A673 (cell line): ENCODE data around the gene PROC. TPM values are rescaled to one million over a fixed set of nuclear protein-coding genes. Genes with fewer than 3 reads are reported as not detected.

Source experiments
- BruUV-seq: library from RNA; stranded (reverse); fragments of 400-500 nt; replicated peaks from 2 replicates; lab custom pipeline; 2021; lab: Mats Ljungman, UMichigan
- CTCF ChIA-PET: fragments of 300-600 bp; sonication (Branson Sonifier 250); formaldehyde crosslinking; loops from one replicate; lab custom pipeline; 2022; ENCODE audit warnings: antibody characterized with exemption; lab: Charles Lee
- POLR2A ChIA-PET: fragments of 300-600 bp; sonication (Branson Sonifier 250); formaldehyde crosslinking; loops from one replicate; lab custom pipeline; 2022; ENCODE audit warnings: antibody characterized with exemption; ENCODE audit not compliant: low non-redundant PET; lab: Charles Lee
- DNase-seq: peaks from one replicate; pipeline ENCODE4 v3.0.0-alpha.2; 2015; ENCODE audit warnings: low spot score
- H3K27ac ChIP-seq: fragments of 200-600 bp; sonication (generic); 2 replicates; pipeline ENCODE4 v1.5.1; 2016; ENCODE audit warnings: mixed run types, low read depth, mild to moderate bottlenecking, mixed read lengths, antibody characterized with exemption, low read length; ENCODE audit not compliant: poor library complexity, severe bottlenecking
- H3K27me3 ChIP-seq: fragments of 200-600 bp; sonication (generic); replicated peaks from 2 replicates; pipeline ENCODE4 v1.6.1; 2017; ENCODE audit warnings: mixed run types, low read depth, mild to moderate bottlenecking, mixed read lengths, antibody characterized with exemption, low read length; ENCODE audit not compliant: insufficient read depth, poor library complexity
- H3K36me3 ChIP-seq: fragments of 200-600 bp; sonication (generic); 2 replicates; pipeline ENCODE4 v1.6.1; 2016; ENCODE audit warnings: mixed run types, mild to moderate bottlenecking, mixed read lengths, antibody characterized with exemption, low read length; ENCODE audit not compliant: insufficient read depth, poor library complexity, severe bottlenecking
- H3K4me1 ChIP-seq: fragments of 200-600 bp; sonication (generic); 2 replicates; pipeline ENCODE4 v1.6.1; 2017; ENCODE audit warnings: mixed run types, mild to moderate bottlenecking, mixed read lengths, antibody characterized with exemption, low read length; ENCODE audit not compliant: insufficient read depth, poor library complexity, severe bottlenecking
- H3K4me3 ChIP-seq: fragments of 200-600 bp; sonication (generic); 2 replicates; pipeline ENCODE4 v1.5.1; 2016; ENCODE audit warnings: low read depth, mixed run types, mild to moderate bottlenecking, mixed read lengths, low read length; ENCODE audit not compliant: poor library complexity, severe bottlenecking
- H3K9me3 ChIP-seq: fragments of 200-600 bp; sonication (generic); 2 replicates; pipeline ENCODE4 v1.6.1; 2016; ENCODE audit warnings: mixed run types, low read depth, mild to moderate bottlenecking, mixed read lengths, antibody characterized with exemption, low read length; ENCODE audit not compliant: poor library complexity, severe bottlenecking
- EZH2 ChIP-seq: fragments of 200-600 bp; sonication (generic); IDR thresholded peaks from 2 replicates; pipeline ENCODE4 v1.6.1; 2017; ENCODE audit warnings: borderline replicate concordance, low read depth, mild to moderate bottlenecking, mixed read lengths, antibody characterized with exemption, low read length; ENCODE audit not compliant: poor library complexity, severe bottlenecking
- intact Hi-C: fragments of 100-400 bp; cut with micrococcal nuclease; formaldehyde crosslinking; loops from one replicate; pipeline ENCODE4 v1.10.0; 2022; ENCODE audit not compliant: unreplicated experiment
- total RNA-seq: library from RNA; stranded (reverse); gene quantifications from 2 replicates; pipeline ENCODE4 v1.2.3, GENCODE V29; 2021
- TF ChIP-seq, protein P1 (sequence below): fragments of 300-800, 200-600 bp; sonication (generic); conservative IDR thresholded peaks from 2 replicates; pipeline ENCODE4 v1.5.1; 2017; ENCODE audit warnings: low read depth, mild to moderate bottlenecking, antibody characterized with exemption, low read length, moderate library complexity, mixed read lengths

PROC gene
- total RNA-seq, 1 experiment from 2014 or later, result not detected

DNA sequence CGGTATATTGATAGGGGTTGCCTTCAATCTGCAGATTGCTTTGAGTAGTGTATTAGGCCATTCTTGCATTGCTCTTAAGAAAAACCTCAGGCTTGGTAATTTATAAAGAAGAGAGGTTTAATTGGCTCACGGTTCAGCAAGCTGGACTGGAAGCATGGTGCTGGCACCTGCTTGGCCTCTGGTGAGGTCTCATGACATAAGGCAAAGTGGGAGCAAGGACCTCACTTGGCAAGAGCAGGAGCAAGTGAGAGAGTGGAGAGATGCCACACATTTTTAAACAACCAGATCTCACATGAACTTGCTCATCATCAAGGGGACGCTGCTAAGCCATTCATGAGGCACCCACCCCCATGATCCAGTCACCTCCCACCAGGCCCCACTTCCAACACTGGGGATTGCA lies 35.4 kb upstream of the PROC start:
- H3K4me1 ChIP-seq, result peaks cover 10% of the 10 kb centered on the region
- TF ChIP-seq, protein P1, sequence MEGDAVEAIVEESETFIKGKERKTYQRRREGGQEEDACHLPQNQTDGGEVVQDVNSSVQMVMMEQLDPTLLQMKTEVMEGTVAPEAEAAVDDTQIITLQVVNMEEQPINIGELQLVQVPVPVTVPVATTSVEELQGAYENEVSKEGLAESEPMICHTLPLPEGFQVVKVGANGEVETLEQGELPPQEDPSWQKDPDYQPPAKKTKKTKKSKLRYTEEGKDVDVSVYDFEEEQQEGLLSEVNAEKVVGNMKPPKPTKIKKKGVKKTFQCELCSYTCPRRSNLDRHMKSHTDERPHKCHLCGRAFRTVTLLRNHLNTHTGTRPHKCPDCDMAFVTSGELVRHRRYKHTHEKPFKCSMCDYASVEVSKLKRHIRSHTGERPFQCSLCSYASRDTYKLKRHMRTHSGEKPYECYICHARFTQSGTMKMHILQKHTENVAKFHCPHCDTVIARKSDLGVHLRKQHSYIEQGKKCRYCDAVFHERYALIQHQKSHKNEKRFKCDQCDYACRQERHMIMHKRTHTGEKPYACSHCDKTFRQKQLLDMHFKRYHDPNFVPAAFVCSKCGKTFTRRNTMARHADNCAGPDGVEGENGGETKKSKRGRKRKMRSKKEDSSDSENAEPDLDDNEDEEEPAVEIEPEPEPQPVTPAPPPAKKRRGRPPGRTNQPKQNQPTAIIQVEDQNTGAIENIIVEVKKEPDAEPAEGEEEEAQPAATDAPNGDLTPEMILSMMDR, result no peak
- no peak for TF ChIP-seq EZH2
- no TSS peak for BruUV-seq
- no peaks in the 10 kb centered on the region for H3K9me3 ChIP-seq
- no peak for DNase-seq
- intact Hi-C loops, result no loop called here
- ChIA-PET POLR2A (no interaction called here), CTCF (no interaction called here)
- H3K36me3 ChIP-seq, result no peaks in the 10 kb centered on the region
- H3K4me3 ChIP-seq, result no peak overlapping the region
- H3K27me3 ChIP-seq, result no peaks in the 10 kb centered on the region
- H3K27ac ChIP-seq, result no peak overlapping the region

DNA sequence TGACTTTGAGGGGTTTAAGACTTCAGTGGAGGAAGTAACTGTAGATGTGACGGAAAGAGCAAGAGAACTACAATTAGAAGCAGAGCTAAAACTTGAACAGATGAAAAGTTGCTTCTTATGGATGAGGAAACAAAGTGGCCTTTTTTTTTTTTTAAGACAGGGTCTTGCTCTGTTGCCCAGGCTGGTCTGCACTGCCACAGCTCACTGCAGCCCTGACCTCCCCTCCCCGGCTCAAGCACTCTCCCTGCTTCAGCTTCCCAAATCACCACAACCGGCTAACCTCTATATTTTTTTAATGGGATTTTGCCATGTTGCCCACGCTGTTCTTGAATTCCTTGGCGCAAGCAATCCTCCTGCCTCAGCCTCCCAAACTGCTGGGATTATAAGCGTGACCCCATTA lies 33.7 kb upstream of the PROC start:
- BruUV-seq, result no TSS peak
- DNase-seq, result no peak
- POLR2A ChIA-PET, result no interaction called here
- Histone ChIP-seq H3K36me3 (no peaks in the 10 kb centered on the region), H3K9me3 (no peaks in the 10 kb centered on the region), H3K27ac (no peak overlapping the region), H3K27me3 (no peaks in the 10 kb centered on the region), H3K4me3 (no peak overlapping the region), H3K4me1 (peaks cover 17% of the 10 kb centered on the region)
- TF ChIP-seq, protein P1, result no peak
- intact Hi-C loops, result no loop called here
- CTCF ChIA-PET, result no interaction called here

DNA sequence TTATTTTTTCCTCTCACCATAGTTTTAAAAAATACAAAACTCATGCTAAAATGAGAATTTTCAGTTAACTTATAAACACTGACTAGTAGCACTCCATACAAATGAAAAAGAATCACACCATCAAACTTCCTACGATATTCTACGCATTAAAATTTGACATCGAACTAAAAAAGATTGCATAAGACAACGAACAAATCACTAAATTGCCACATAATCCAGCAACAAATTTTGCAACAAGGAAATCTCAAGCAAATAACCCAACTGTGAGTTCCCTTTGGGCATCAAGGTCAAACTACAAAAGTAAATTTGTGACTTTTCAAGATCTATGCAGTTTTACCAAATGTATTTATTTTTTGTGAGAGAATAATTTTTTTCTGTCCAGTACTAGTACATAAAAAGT lies 32.0 kb upstream of the PROC start:
- BruUV-seq, result no TSS peak
- no peak for DNase-seq
- TF ChIP-seq EZH2, result no peak
- TF ChIP-seq, protein P1, result no peak
- Histone ChIP-seq H3K4me3 (peak overlapping the region; percentile 95), H3K36me3 (no peaks in the 10 kb centered on the region), H3K27ac (peak overlapping the region; percentile 22), H3K27me3 (no peaks in the 10 kb centered on the region), H3K9me3 (no peaks in the 10 kb centered on the region), H3K4me1 (peaks cover 17% of the 10 kb centered on the region)
- ChIA-PET CTCF (no interaction called here), POLR2A (no interaction called here)
- intact Hi-C loops, result no loop called here
